ENCODE results near the gene CACNA1S. TPM values are rescaled to one million over a fixed set of nuclear protein-coding genes. Genes with fewer than 3 reads are reported as not detected.

CACNA1S gene
- polyA plus RNA-seq, 1 of the 3 experiments (the other 2 are of a cell fraction), result not detected

DNA sequence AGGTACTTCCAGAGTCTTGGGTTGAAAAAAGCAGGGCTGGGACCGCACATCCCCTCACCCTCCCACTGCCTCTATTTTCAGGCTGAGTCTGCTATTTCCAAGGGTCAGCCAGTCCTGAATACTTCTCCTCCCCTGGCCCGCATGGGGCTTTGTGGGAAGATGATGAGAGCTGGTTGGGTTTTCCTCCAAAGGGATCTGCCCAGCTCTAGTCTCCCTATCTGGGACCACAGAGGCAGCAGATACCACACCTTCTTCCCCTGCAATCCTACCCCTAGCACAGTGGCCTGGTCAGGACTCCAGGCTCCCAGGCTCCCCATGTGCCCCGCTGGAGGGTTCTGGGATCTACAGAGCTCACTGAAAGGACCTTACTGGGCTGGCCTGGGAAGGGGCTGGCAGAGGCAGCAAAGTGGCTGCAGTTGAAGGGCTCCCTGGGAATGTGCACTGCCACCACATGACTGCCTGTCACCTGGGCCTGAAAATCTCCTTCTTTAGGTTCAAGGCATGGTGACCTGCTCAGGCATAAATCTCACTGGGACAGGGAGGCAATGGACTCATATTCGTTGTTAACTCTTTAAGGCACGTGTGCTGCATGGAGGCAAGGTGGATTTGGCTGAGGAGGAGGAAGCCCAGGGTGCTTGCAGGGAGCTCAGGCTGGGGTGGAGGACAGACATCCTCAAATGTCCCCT, 13.1 kb downstream of the CACNA1S start:
- POLR2A ChIA-PET, result no interaction called here
- no peaks in the 10 kb centered on the region for H3K79me2 ChIP-seq (ENCODE audit: insufficient read depth)

More for the DNA sequence above, 13.1 kb downstream of the CACNA1S start:
- no peak for TF ChIP-seq CTCF (IDR thresholded peaks at IDR 0.05)
- no peak for TF ChIP-seq ZBTB33 (IDR thresholded peaks at IDR 0.05; ENCODE audit: borderline replicate concordance, low read depth)
- no peak for TF ChIP-seq GABPA (IDR thresholded peaks at IDR 0.05; ENCODE audit: low read depth)
- TF ChIP-seq EZH2phosphoT487 (IDR thresholded peaks at IDR 0.05; ENCODE audit: borderline replicate concordance, low read depth), result no peak
- TF ChIP-seq ELF1 (IDR thresholded peaks at IDR 0.05), result no peak
- TF ChIP-seq TAF1 (IDR thresholded peaks at IDR 0.05; ENCODE audit: borderline replicate concordance, low read depth, low read length), result no peak
- TF ChIP-seq, protein P1, sequence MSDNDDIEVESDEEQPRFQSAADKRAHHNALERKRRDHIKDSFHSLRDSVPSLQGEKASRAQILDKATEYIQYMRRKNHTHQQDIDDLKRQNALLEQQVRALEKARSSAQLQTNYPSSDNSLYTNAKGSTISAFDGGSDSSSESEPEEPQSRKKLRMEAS (IDR thresholded peaks at IDR 0.05; ENCODE audit: low read depth), result no peak
- Histone ChIP-seq H2AFZ (ENCODE audit: low read depth) (no peak overlapping the region), H3K4me2 (no peak overlapping the region), H3K4me1 (ENCODE audit: control insufficient read depth in 1 of 2, insufficient read depth in 2 of 2, low read depth in 1 of 2, low read length in 1 of 2) (peaks cover 0 to 6% of the 10 kb centered on the region in 2 experiments; a peak in 1 of 4 replicates), H3K9me3 (no peaks in the 10 kb centered on the region), H3K27ac (ENCODE audit: low read depth in 2 of 2, low read length in 1 of 2) (no peak overlapping the region), H3K27me3 (ENCODE audit: insufficient read depth) (peaks cover 16% of the 10 kb centered on the region), H3K4me3 (ENCODE audit: low read depth in 2 of 2, low read length in 1 of 2) (no peak overlapping the region), H3K9ac (no peak overlapping the region), H3F3A (replicated peaks; ENCODE audit: insufficient read depth) (no peaks in the 10 kb centered on the region), H3K36me3 (replicated peaks in 1 of 2; ENCODE audit: control insufficient read depth in 1 of 2, insufficient read depth in 2 of 2, low read length in 1 of 2) (no peaks in the 10 kb centered on the region), H4K20me1 (ENCODE audit: insufficient read depth) (no peaks in the 10 kb centered on the region), H3K9me2 (no peaks in the 10 kb centered on the region)
- CTCF ChIA-PET, result interaction anchor here (1.0 to 3.5 kb wide), 6 partner anchors 10 to 127 kb away, joined by 3 to 13 read pairs (median 5); no protein-coding TSS in a partner anchor
- WGBS (ENCODE audit: low lambda C conversion rate), result 41% methylated on average over 4 of the region's 5 CpGs
- DNase-seq, result no peak

Data from SK-N-SH (cell line).